Mucosa of gallbladder (tissue), 1 donor: Measurements from ENCODE around the gene KXD1. TPM values are rescaled to one million over a fixed set of nuclear protein-coding genes. Genes with fewer than 3 reads are reported as not detected.
"Not testable (repeated sequence)": the region's sequence is repeated elsewhere in the genome, so short reads cannot be mapped to it uniquely, and the experiment has no call there.

Experiments
- DNase-seq: peaks from one replicate; pipeline ENCODE4 v3.0.0-alpha.2; 2020; ENCODE audit warnings: low spot score
- total RNA-seq: library from RNA; stranded (reverse); gene quantifications from one replicate; pipeline ENCODE4 v1.2.1, GENCODE V29; 2021
- donor health status: DM: no; HTN: no; CAD: no.

The KXD1 gene
- total RNA-seq, 1 donor from 2014 or later, result 70.5 TPM

DNA sequence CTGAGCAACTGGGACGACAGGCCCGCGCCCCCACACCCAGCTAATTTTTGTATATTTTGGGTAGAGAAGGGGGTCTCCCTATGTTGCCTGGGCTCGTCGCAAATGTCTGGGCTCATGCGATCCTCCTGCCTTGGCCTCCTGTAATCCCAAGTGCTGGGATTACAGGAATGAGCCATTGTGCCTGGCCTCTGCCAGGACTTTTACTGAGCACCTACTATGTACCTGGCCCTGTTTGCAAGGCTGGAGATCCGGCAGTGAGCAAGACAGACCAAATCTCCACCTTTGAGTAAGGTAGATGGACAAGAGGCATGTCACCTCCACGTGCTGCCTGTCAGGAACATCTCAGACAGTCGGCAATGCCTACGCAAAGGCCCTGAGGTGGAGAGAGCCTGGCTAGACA lies 21.2 kb upstream of the KXD1 start:
- no peak for DNase-seq

DNA sequence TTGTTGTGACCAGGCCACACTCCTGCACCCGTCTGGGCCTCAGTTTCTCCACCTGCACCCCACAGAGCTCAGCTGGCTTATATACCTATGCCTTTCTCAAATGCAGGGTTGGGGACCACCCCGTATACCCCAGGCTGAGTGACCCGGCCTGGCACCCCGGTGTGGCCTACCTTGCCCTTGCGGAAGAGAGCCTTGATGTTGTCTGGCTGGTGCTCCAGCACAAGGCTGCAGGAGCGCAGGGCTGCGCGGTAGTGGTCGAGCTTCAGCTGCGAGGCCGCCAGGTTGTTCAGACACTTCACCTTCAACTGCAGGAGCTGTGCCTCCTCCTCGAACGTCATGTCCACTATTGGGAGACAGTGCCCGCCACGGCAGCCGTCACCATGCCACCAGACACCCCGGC lies 20.2 kb upstream of the KXD1 start:
- no peak for DNase-seq

DNA sequence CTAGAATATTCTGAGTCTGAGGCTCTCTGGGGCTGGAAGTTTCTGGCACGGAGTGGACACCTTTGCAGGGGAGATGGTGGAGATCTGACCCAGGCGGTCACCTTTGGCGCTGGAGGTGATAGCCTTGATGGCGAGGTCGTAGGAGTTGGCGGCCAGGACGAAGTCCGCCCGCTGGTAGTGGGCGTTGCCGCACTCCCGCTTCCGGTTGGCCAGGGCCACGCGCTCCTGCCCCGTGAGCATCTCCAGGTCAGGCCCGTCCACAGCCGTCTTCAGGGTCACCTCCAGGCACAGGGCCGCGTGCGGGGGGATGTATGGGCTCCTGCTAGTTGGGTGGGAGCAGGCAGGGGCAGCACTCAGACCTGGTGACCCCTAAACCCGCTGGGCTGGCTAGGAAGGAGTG lies 19.6 kb upstream of the KXD1 start:
- no peak for DNase-seq

DNA sequence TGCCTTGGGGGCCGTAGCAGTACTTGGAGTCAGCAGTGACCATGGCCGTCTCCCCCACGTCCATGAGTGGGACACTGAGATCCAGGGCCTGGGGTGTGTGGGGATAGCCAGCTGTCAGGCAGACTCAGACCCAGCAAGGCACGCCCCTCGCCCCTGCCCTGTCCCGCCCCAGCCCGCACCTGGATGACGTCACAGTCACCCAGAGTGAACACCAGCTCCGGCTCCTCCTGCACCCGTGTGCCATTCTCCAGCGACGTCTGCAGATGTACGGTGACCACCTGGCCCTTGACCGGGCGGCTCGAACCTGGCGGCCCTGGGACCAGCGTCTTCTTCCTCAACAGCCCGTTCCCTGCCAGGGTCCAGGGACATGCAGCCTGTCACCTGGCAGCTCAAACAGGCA lies 18.3 kb upstream of the KXD1 start:
- DNase-seq, result no peak

DNA sequence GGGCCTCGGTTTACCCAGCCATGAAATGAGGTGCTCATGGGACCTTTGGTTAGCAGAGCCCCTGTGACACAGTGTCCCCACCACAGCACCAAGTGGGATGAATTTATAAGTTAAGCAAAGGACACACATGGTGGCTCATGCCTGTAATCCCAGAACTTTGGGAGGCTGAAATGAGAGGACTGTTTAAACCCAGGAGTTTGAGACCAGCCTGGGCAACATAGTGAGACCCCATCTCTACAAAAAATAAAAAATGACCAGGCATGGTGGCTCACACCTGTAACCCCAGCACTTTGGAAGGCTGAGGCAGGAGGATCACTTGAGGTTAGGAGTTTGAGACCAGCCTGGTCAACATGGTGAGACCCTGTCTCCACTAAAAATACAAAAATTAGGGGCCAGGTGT lies 17.5 kb upstream of the KXD1 start:
- not testable (repeated sequence) for DNase-seq

DNA sequence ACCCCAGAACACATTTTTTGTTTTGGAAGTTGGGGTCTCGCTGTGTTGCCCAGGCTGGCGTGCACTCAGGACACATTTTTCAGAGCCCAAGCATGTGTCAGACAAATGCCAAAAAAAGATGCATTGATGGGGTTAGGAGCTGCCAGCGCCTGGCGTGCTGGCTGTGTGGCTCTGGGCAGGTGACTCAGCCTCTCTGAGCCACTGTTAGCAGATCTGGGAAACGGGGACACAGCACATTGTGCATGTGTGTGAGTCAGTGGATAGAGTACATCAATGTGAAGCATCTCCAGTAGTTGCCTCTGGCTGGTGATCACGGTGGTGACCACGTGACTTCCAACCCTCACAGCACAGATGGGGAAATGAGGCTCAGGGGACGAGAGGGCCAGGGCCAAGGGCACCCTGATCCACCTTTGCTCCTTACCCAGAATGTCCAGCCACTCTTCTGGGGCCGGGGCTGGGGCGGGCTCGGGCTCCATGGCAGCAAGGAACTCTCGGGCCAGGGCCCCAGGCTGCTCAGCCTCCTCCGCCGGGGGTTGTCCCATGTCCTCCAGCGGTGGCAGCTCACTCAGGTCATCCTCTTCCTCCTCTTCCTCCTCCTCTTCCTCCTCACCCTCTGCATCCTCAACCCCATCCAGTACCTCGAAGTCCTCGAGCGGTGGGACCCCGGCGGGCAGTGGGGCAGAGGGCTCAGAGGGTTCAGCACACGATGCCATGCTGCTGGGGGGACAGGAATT lies 16.2 kb upstream of the KXD1 start:
- DNase-seq, result no peak

DNA sequence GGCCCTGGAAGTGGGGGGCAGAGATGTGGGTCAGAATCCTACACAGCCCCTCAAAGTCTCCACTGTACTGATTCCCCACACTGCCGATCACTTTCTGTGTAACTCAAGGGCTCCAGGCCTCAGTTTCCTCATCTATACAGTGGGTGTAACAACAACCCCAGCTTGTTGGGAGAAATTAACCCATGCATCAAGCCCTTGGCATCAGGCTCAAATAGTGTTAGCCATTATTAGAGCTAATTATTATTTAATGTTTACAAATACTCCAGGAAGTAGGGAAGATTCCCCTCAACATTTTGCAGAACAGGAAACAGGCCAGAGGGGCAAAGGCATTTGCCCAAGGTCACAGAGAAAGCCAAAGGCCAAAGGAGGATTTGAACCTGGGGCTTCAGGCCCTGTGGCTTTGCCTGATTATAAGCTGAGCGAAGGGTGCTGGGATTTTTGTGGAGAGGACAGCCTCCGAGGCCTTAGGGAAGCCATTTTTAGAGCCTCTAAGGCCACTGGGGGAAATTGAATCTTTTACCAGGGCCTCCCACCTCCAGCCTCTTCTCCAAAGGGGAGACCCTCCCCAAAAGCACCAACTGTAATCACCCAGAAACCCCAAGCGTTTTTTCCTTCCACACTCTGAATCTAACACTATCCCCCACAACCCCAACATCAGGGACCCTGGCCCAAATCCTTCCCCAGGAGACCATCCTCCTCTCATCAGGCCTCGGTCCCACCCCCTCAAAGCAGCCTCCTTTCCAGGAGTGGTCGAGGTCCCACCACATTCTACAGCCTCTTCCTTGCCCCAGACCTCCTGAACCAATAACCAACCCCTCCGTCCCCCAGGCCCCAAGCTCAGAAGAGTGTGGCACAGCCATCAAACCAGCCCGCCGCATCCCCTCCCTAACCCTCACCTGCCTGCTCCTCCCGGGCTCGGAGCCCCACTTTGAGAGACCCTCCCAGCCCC lies 15.4 kb upstream of the KXD1 start:
- no peak for DNase-seq

DNA sequence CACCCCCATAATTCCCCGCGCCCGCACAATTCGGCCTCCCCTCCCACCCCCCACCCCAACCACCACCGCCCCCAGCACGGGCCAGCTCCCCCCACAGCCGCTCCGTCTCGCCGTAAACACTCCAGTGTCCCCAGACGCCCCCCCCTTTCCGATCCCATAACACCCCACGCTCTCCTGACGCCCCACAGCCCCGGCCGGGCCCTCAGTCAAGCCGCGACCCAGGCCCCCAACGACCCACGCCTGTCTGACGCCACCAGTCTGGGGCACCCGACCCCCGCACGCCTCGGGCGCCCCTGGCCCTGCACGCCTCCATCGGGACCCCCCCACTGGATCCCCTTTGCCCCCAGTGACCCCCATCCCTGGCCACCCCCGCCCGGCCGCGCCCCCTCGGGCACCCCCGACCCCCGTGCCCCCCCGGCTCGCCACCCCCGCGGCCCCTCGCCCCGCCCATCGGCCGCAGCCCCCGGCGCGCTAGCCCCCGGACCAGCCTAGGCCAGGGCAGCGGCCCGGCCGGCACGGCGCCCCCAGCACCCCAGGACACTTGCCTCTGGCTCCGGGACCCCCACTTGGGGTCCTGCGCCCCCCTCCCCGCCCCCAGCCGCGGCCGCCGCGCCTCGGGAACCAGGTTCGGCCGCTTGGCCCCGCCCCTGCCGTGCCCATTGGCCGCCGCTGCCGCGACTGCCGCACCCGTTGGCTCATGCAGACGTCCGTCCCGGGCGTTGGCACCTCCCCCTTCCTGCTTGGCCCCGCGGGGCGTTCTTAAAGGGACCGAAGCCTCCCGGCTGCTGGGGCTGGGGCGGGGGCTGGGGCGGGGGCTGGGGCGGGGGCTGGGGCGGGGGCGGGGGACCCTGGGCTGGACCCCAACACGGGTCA lies 14.5 kb upstream of the KXD1 start, which contains the start of gene FKBP8:
TSS of gene FKBP8 (minus strand) at position 633 of the 873 bp plus-strand sequence. CDS start 1,603 bp downstream, outside the sequence.
- peak; percentile 94 for DNase-seq

DNA sequence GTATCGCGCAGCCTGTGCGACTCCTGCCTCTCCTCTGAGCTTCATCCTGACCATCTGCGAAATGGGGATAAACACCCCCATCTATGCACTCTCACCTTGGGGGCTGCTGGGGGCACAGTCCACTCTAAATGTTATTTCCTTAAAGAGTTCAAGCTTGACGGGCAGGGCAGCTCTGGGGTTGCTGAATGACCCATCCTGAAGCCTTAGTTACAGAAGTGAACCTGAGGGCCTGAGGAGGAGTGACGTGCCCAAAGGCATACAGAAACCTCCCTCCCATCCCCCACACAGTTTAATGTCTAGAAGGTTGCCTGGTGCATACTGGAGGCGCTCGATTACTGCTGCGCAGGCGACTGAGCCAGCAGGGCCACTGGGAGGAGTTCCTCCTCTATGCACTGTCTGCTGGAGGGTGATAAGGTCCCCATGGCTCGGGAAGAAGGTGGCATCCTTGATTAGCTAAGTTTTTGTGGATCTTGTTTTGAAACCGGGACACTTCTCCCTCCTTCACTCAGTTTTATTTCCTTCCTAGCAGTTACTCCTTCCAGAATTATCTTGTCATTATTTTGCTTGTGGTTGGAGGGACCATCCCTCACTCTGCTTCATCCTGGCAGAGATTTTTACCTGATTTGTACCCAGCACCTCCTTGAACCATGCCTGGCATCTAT lies 13.7 kb upstream of the KXD1 start:
- DNase-seq, result peak; percentile 74

DNA sequence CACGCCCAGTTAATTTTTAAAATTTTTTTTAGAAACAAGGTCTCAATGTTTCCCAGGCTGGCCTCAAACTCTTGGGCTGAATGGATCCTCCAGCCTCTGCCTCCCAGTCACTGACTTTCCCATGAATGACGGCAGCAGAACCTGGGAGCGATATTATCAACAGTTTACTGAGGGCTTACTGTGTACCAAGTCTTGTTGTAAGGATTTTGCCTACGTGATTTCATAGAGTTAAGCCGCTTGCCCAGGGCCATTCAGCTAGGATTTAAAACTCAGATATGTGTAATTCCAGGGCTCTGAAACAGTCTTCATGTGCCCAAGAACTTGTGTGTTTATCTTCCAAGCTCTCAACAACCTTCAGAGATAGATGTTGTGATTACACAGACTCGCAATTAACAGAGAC lies 6.0 kb upstream of the KXD1 start:
- no peak for DNase-seq

DNA sequence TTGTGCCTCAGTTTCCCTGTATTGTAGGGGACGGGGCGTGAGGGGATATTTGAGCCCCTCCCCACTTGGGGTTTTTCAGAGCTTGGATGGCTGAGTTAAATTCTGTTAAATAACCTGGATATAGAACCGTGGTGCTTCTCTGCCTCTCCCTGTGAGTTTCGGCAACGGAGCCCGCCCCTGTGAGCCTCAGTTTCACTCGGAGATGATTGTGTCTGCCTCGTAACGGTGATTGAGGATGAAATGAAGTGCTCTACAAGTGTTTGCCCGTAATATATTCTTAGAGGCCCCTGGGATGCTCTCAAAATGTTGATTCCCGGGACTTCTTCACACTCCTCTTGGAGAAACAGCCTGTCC lies 509 bp downstream of the KXD1 start:
- DNase-seq, result no peak

DNA sequence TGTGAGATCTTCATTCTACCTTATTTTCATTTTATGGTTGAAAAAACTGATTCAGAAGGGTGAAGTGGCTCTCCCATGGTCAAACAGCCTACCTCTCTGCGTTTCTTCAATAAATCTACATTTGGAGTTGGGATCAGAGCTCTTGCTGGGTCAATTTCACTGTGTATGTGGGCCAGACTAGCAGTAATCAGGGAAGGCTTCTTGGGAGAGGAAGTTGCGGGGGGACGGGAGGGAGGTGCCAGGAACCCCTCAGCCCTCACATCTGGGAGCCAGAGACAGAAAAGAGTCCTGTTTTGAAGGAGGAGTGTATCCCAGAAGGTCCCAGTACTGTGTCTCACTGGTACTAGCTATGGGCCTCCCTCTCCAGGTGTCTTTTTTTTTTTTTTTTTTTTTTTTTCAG lies 934 bp downstream of the KXD1 start:
- no peak for DNase-seq

DNA sequence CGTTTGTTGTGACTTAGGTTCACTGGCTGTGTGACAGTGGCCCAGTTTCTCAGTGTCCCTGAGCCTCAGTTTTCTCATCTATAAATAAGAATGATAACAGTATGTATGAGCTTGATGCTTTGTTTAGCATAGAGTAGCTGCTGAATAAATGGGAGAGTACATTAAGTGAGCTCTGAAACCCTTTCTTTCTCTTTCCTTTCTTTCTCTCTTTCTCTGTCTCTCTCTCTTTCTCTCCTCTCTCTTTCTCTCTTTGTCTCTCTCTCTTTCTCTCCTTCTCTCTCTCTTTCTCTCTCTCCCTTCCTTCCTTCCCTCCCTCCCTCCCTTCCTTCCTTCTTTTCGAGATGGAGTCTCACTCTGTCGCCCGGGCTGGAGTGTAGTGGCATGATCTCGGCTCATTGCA lies 2.0 kb downstream of the KXD1 start:
- no peak for DNase-seq

DNA sequence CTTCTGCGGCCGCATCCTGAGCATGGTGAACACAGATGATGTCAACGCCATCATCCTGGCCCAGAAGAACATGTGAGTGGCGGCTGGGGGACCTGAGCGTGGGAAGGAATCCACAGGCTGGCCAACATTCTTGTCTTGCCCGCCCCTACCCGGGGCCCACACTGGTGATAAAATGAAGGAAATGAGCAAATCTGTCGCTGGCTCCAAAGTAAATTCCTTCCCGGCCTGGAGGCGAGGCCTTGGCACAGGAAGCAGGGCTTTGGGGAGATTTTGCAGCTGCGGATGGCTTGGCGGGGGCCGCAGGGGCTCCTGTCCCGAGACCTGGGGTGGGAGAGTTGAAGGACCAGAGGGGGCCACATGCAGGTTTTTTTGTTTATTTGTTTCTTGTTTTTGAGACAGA lies 4.4 kb downstream of the KXD1 start:
- no peak for DNase-seq

DNA sequence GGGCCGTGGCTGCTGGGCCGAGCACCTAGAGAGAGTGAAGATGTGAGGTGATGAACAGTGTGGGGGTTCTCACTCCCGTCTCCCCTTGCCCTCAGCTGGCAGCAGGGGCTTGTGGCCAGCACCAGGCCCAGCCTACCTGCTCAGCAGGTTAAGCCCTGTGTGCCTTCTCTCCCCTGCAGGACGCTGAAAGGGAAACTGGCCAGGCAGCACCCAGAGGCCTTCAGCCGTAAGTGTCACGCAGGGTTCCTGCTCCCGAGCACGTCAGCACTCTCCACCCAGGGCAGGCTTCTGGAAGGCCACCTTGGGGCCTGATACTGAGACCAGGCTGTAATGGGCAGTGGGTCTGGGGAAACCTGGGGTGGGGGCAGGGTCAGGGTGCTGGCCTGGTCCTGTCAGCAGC lies 9.3 kb downstream of the KXD1 start:
- no peak for DNase-seq

DNA sequence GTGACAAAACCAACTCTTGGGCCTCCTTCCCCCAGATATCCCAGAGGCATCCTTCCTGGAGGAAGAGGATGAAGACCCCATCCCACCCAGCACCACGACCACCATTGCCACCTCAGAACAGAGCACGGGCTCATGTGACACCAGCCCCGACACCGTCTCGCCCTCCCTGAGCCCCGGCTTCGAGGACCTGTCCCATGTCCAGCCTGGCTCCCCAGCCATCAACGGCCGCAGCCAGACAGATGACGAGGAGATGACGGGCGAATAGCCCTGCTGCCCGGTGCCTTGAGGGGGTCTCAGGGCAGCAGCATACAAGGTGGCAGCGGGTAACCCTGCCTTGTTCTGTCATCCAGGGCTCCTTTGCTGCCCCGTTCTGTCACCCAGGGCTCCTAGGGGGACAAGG lies 10.7 kb downstream of the KXD1 start:
- no peak for DNase-seq

DNA sequence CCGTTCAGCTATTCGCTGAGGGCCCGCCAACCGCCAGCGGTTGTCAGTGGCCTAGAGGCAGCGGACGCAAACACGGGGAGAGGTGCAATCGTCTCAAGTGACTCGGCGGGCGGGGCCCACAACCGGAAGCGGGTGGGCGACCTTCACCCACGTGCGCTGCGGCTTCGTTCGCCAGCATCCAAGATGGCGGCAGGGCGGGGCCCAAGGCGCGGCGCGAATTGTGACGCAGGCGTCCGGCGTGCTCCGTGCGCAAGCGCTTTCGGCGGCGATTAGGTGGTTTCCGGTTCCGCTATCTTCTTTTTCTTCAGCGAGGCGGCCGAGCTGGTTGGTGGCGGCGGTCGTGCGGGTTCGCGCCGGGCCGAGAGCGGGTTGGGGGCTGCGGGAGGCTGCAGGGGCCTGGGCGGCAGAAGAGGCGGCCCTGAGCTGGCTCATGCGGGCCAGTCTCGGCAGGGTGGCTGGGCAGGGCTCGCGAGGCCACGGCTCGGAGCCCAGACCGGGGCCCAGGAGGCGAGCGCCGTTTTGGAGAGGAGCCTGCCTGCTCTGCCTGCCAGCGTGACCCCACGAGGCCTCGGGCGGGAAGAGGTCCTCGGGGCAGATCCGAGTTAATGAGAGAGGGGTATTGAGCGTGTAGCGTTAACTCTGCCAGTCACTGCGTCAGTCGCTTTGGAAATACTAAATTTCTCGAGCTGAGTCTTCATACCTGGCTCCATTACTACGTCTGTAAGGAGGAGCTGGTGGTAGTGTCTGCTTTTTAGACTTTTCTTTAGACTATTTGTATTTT lies 14.1 kb downstream of the KXD1 start, which contains the start of gene UBA52:
TSS of gene UBA52 (plus strand) at position 294 of the 781 bp plus-strand sequence. CDS start 1,444 bp downstream, outside the sequence.
- peak; percentile 98 for DNase-seq

DNA sequence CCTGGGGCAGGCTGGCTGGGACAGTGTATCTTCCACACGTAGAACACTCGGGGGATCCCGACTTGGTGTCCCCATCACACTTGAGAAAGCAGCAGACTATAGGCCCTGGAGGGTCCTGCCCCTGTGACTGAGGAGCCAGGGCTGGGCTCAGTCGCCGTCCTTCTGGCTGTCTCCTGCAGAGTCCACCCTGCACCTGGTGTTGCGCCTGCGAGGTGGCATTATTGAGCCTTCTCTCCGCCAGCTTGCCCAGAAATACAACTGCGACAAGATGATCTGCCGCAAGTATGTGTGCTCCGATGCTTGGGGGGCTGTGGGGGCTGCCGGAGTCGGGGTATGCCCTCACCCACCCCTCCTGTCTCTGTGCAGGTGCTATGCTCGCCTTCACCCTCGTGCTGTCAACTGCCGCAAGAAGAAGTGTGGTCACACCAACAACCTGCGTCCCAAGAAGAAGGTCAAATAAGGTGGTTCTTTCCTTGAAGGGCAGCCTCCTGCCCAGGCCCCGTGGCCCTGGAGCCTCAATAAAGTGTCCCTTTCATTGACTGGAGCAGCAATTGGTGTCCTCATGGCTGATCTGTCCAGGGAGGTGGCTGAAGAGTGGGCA lies 17.1 kb downstream of the KXD1 start:
- no peak for DNase-seq

DNA sequence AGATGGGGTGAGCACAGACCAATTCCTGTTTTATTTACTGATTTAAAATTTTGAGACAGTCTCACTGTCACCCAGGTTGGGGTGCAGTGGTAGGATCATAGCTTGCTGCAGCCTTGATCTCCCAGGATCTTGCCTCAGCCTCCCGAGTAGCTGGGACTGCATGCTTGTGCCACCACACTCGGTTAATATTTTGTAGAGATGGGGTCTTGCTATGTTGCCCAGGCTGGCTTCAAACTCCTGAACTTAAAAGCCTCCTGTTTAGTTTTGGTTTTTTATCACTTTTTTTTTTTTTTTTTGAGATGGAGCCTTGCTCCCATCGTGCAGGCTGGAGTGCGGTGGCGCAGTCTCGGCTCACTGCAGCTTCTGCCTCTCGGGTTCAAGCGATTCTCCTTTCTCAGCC lies 18.7 kb downstream of the KXD1 start:
- no peak for DNase-seq

DNA sequence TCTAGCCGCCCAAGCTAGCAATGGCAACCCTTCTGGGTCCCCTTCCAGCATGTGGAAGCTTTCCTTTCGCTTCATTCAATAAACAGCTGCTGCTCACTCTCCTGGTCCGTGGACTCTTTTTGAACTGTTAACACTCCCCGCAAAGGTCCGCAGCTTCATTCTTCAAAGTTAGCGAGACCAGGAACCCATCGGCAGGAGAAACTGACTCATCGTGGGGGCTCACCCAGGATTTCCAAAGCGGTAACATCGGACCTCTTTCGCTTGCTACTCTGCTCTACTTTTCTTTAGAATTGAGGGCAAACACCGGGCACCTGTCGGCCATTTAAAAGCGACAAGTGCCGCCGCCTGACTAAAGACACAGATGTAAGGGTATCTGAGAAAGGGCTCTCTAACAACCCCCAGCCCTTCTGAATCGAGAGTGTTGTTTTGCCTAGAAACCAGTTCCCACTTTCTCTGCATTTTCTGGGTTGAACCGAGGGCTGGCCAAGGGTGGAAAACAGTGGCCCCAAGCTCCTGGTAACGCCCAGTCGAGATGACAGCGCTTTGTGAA lies 19.8 kb downstream of the KXD1 start:
- DNase-seq, result no peak
